T-helper 17 cell (primary cell): Measurements from ENCODE around the gene SLC10A3. TPM values are rescaled to one million over a fixed set of nuclear protein-coding genes. Genes with fewer than 3 reads are reported as not detected.
"Not testable (repeated sequence)": the region's sequence is repeated elsewhere in the genome, so short reads cannot be mapped to it uniquely, and the experiment has no call there.

ENCODE experiments used
- ATAC-seq: fragments of 150-1000 bp; cut with Tn5 transposase; 2 replicates; pipeline ENCODE4 v1.10.0; 2021; ENCODE audit warnings: mild to moderate bottlenecking, moderate library complexity
- DNase-seq, 3 donors: peaks; one replicate each; pipeline versions ENCODE4 v3.0.0 to v3.0.0-alpha.2; 2020 to 2021
- H3K9me3 ChIP-seq: one replicate; pipeline ENCODE4 v1.7.0; 2013; ENCODE audit warnings: low read length, mild to moderate bottlenecking; ENCODE audit not compliant: control insufficient read depth, poor library complexity, severe bottlenecking
- H3K27ac Mint-ChIP-seq: one replicate; pipeline ENCODE4 v1.8.0; 2022; ENCODE audit warnings: mild to moderate bottlenecking, moderate library complexity, mixed read lengths
- H3K27me3 Mint-ChIP-seq: one replicate; pipeline ENCODE4 v1.8.0; 2022; ENCODE audit warnings: mixed read lengths
- H3K36me3 Mint-ChIP-seq: one replicate; pipeline ENCODE4 v1.8.0; 2022; ENCODE audit warnings: low read depth, mixed read lengths
- H3K4me1 Mint-ChIP-seq: one replicate; pipeline ENCODE4 v1.8.0; 2022; ENCODE audit warnings: mild to moderate bottlenecking, mixed read lengths
- H3K4me3 Mint-ChIP-seq: one replicate; pipeline ENCODE4 v1.8.0; 2022; ENCODE audit warnings: mild to moderate bottlenecking, moderate library complexity, mixed read lengths
- total RNA-seq, 4 donors: library from RNA in 2 of 4; stranded (reverse) in 2 of 4; gene quantifications; one replicate each; pipeline ENCODE4 v1.2.3 and lab custom pipeline; 2022 to 2026

SLC10A3 gene
- total RNA-seq, 2 donors from 2014 or later: 23.9 to 29.5 TPM

- ATAC-seq (no peak), DNase-seq (no peak)
- H3K9me3 ChIP-seq: no peaks in the 10 kb centered on the region
- H3K36me3 Mint-ChIP-seq: no peaks in the 10 kb centered on the region
- no peak overlapping the region for H3K27ac Mint-ChIP-seq
- no peaks in the 10 kb centered on the region for H3K27me3 Mint-ChIP-seq
- no peak overlapping the region for H3K4me3 Mint-ChIP-seq
- no peaks in the 10 kb centered on the region for H3K4me1 Mint-ChIP-seq
Observed at GRCh38 chrX:154502098-154502497, 11.7 kb upstream of the SLC10A3 start.

- H3K4me3 Mint-ChIP-seq, H3K4me1 Mint-ChIP-seq, H3K27ac Mint-ChIP-seq, ATAC-seq, DNase-seq, H3K36me3 Mint-ChIP-seq, H3K27me3 Mint-ChIP-seq, H3K9me3 ChIP-seq: not testable (repeated sequence)
Observed at GRCh38 chrX:154501423-154501822, 11.0 kb upstream of the SLC10A3 start.

- not testable (repeated sequence) for H3K9me3 ChIP-seq, H3K36me3 Mint-ChIP-seq, H3K4me1 Mint-ChIP-seq, H3K4me3 Mint-ChIP-seq, H3K27ac Mint-ChIP-seq, H3K27me3 Mint-ChIP-seq, DNase-seq, ATAC-seq
Observed at GRCh38 chrX:154496591-154497137, 6.2 kb upstream of the SLC10A3 start.

- no peak overlapping the region for H3K4me3 Mint-ChIP-seq
- DNase-seq (no peak), ATAC-seq (no peak)
- H3K9me3 ChIP-seq: no peaks in the 10 kb centered on the region
- H3K27me3 Mint-ChIP-seq: no peaks in the 10 kb centered on the region
- no peak overlapping the region for H3K27ac Mint-ChIP-seq
- no peaks in the 10 kb centered on the region for H3K36me3 Mint-ChIP-seq
- H3K4me1 Mint-ChIP-seq: no peaks in the 10 kb centered on the region
Observed at GRCh38 chrX:154495472-154495922, 5.1 kb upstream of the SLC10A3 start.

GRCh38 chrX:154494715-154495114 is 4.3 kb upstream of the SLC10A3 start:
- Mint-ChIP-seq H3K4me3 (no peak overlapping the region), H3K27ac (no peak overlapping the region), H3K36me3 (no peaks in the 10 kb centered on the region), H3K4me1 (peaks cover 1% of the 10 kb centered on the region), H3K27me3 (no peaks in the 10 kb centered on the region)
- no peak for DNase-seq
- H3K9me3 ChIP-seq: no peaks in the 10 kb centered on the region
- ATAC-seq: no peak

- H3K4me3 Mint-ChIP-seq: peak overlapping the region; percentile 92
- peaks cover 15% of the 10 kb centered on the region for H3K4me1 Mint-ChIP-seq
- ATAC-seq (peak; percentile 12), DNase-seq (no peak)
- H3K9me3 ChIP-seq: no peaks in the 10 kb centered on the region
- H3K27ac Mint-ChIP-seq: peak overlapping the region; percentile 89
- peaks cover 2% of the 10 kb centered on the region for H3K36me3 Mint-ChIP-seq
- H3K27me3 Mint-ChIP-seq: no peaks in the 10 kb centered on the region
Observed at GRCh38 chrX:154490021-154490413, 412 bp downstream of the SLC10A3 start.

- no peak for ATAC-seq
Observed at GRCh38 chrX:154489182-154489581, 1.2 kb downstream of the SLC10A3 start.

GRCh38 chrX:154488336-154489075 is 1.9 kb downstream of the SLC10A3 start:
- Mint-ChIP-seq H3K27ac (peak overlapping the region; percentile 89), H3K36me3 (peaks cover 2% of the 10 kb centered on the region), H3K4me1 (peaks cover 16% of the 10 kb centered on the region), H3K27me3 (no peaks in the 10 kb centered on the region), H3K4me3 (peak overlapping the region; percentile 56)
- no peak for DNase-seq
- ATAC-seq: no peak
- H3K9me3 ChIP-seq: no peaks in the 10 kb centered on the region

More at GRCh38 chrX:154489182-154489581, 1.2 kb downstream of the SLC10A3 start:
- no peak for DNase-seq
- peaks cover 15% of the 10 kb centered on the region for H3K4me1 Mint-ChIP-seq
- H3K36me3 Mint-ChIP-seq: peaks cover 2% of the 10 kb centered on the region
- no peaks in the 10 kb centered on the region for H3K27me3 Mint-ChIP-seq
- H3K27ac Mint-ChIP-seq: peak overlapping the region; percentile 89
- H3K9me3 ChIP-seq: no peaks in the 10 kb centered on the region
- H3K4me3 Mint-ChIP-seq: peak overlapping the region; percentile 92

- no peaks in the 10 kb centered on the region for H3K9me3 ChIP-seq
- ATAC-seq (no peak), DNase-seq (no peak)
- no peaks in the 10 kb centered on the region for H3K27me3 Mint-ChIP-seq
- H3K27ac Mint-ChIP-seq: peak overlapping the region; percentile 76
- peaks cover 2% of the 10 kb centered on the region for H3K36me3 Mint-ChIP-seq
- H3K4me3 Mint-ChIP-seq: peak overlapping the region; percentile 56
- H3K4me1 Mint-ChIP-seq: peaks cover 17% of the 10 kb centered on the region
Observed at GRCh38 chrX:154487518-154488290, 2.7 kb downstream of the SLC10A3 start.

- peaks cover 17% of the 10 kb centered on the region for H3K4me1 Mint-ChIP-seq
- DNase-seq (peak; percentile 26 to 61 (median 52)), ATAC-seq (peak; percentile 24)
- peaks cover 2% of the 10 kb centered on the region for H3K36me3 Mint-ChIP-seq
- H3K9me3 ChIP-seq: no peaks in the 10 kb centered on the region
- H3K27me3 Mint-ChIP-seq: no peaks in the 10 kb centered on the region
- H3K27ac Mint-ChIP-seq: no peak within 1 kb of the TSS
- peak within 1 kb of the TSS; percentile 87 for H3K4me3 Mint-ChIP-seq
Observed at GRCh38 chrX:154486396-154487207, 3.8 kb downstream of the SLC10A3 start, which contains the start of gene UBL4A. Gene UBL4A (minus strand): TSS chrX:154486615. CDS start chrX:154486584, 31 bp downstream.

GRCh38 chrX:154486052-154486395 is 4.4 kb downstream of the SLC10A3 start:
- H3K27ac Mint-ChIP-seq: no peak overlapping the region
- peaks cover 17% of the 10 kb centered on the region for H3K4me1 Mint-ChIP-seq
- H3K27me3 Mint-ChIP-seq: no peaks in the 10 kb centered on the region
- no peaks in the 10 kb centered on the region for H3K9me3 ChIP-seq
- ATAC-seq (peak; percentile 7), DNase-seq (peak in 2 of 3 donors; percentile 20 to 21)
- H3K36me3 Mint-ChIP-seq: peaks cover 2% of the 10 kb centered on the region
- H3K4me3 Mint-ChIP-seq: peak overlapping the region; percentile 65

- Mint-ChIP-seq H3K4me1 (peaks cover 17% of the 10 kb centered on the region), H3K27ac (no peak overlapping the region), H3K27me3 (no peaks in the 10 kb centered on the region), H3K4me3 (peak overlapping the region; percentile 65), H3K36me3 (peaks cover 2% of the 10 kb centered on the region)
- no peaks in the 10 kb centered on the region for H3K9me3 ChIP-seq
- DNase-seq: no peak
- no peak for ATAC-seq
Observed at GRCh38 chrX:154485150-154486051, 5.0 kb downstream of the SLC10A3 start.
